ENCODE data around the gene SYNE2. TPM values are rescaled to one million over a fixed set of nuclear protein-coding genes. Genes with fewer than 3 reads are reported as not detected.
"Not testable (repeated sequence)": the region's sequence is repeated elsewhere in the genome, so short reads cannot be mapped to it uniquely, and the experiment has no call there.

The SYNE2 gene
- total and polyA plus RNA-seq, 2 donors (not counting 1 experiment from before 2014, with no cell fraction given): 3.1 to 15.4 TPM

DNA sequence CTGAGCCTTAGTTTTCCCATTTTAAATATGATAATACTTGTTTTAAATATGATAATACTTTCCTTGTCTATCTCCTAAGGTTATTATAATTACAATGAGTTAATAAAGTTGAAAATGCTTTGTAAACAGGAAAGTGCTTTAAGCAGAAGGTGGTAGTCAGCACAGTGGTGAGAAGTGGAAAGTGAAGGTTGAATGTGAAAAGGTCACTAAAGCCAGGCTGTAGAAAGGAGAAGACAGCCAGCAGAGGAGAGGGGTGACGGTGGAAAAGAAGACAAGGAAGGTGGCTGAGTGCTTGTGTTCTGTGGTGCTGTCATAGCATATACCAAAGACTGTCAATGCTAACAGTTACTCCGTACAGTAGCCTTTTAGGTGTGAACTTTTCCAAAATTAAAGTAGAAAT lies 323.5 kb downstream of the SYNE2 start:
- Histone ChIP-seq H3K9ac (ENCODE audit: insufficient read depth, low read length) (no peak overlapping the region), H3K27me3 (ENCODE audit: control insufficient read depth, insufficient read depth, low read length) (no peaks in the 10 kb centered on the region), H2AFZ (ENCODE audit: low read length) (no peak overlapping the region), H3K79me2 (ENCODE audit: control insufficient read depth, insufficient read depth, low read length) (no peaks in the 10 kb centered on the region), H3K4me1 (ENCODE audit: control insufficient read depth, extremely low read depth, insufficient read depth, low read length) (no peaks in the 10 kb centered on the region), H3K36me3 (ENCODE audit: control insufficient read depth, insufficient read depth, low read length) (no peaks in the 10 kb centered on the region), H3K4me2 (ENCODE audit: extremely low read depth, insufficient read depth, low read length) (no peak overlapping the region), H4K20me1 (ENCODE audit: control insufficient read depth, extremely low read depth, insufficient read depth, low read length) (no peaks in the 10 kb centered on the region), H3K4me3 (replicated peaks in 1 of 4; ENCODE audit: control extremely low read depth in 1 of 4, insufficient read depth in 1 of 4, low read depth in 3 of 4, low read length in 4 of 4) (no peak overlapping the region), H3K27ac (ENCODE audit: insufficient read depth, low read length) (no peak overlapping the region), H3K9me3 (ENCODE audit: control insufficient read depth, insufficient read depth, low read depth, low read length) (no peaks in the 10 kb centered on the region)
- DNase-seq (ENCODE audit: low read depth in 2 of 2): no peak
- TF ChIP-seq, protein P1, sequence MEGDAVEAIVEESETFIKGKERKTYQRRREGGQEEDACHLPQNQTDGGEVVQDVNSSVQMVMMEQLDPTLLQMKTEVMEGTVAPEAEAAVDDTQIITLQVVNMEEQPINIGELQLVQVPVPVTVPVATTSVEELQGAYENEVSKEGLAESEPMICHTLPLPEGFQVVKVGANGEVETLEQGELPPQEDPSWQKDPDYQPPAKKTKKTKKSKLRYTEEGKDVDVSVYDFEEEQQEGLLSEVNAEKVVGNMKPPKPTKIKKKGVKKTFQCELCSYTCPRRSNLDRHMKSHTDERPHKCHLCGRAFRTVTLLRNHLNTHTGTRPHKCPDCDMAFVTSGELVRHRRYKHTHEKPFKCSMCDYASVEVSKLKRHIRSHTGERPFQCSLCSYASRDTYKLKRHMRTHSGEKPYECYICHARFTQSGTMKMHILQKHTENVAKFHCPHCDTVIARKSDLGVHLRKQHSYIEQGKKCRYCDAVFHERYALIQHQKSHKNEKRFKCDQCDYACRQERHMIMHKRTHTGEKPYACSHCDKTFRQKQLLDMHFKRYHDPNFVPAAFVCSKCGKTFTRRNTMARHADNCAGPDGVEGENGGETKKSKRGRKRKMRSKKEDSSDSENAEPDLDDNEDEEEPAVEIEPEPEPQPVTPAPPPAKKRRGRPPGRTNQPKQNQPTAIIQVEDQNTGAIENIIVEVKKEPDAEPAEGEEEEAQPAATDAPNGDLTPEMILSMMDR (conservative IDR thresholded peaks at IDR 0.05 in 1 of 2, IDR thresholded peaks at IDR 0.05 in 1 of 2; ENCODE audit: low read depth in 1 of 2, low read length in 2 of 2): no peak
- no peak for TF ChIP-seq EZH2 (IDR thresholded peaks at IDR 0.05; ENCODE audit: low read length, missing control alignments)

DNA sequence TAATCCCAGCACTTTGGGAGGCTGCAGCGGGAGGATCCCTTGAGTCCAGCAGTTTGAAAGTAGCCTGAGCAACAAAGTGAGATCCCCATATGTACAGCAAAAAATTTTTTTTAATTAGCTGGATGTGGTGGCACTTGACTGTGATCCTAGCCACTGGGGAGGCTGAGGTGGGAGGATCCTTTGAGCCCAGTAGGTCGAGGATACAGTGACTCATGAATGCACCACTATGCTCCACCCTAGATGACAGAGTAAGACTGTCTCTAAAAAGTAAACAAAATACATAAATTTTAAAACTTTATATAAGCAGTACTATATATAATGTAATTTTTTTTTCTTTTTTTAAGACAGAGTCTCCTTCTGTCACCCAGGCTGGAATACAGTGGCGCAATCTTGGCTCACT lies 326.0 kb downstream of the SYNE2 start:
- Histone ChIP-seq H3K4me1 (ENCODE audit: control insufficient read depth, extremely low read depth, insufficient read depth, low read length) (no peaks in the 10 kb centered on the region), H3K4me2 (ENCODE audit: extremely low read depth, insufficient read depth, low read length) (no peak overlapping the region), H3K36me3 (ENCODE audit: control insufficient read depth, insufficient read depth, low read length) (no peaks in the 10 kb centered on the region), H3K27me3 (ENCODE audit: control insufficient read depth, insufficient read depth, low read length) (no peaks in the 10 kb centered on the region), H3K9me3 (ENCODE audit: control insufficient read depth, insufficient read depth, low read depth, low read length) (no peaks in the 10 kb centered on the region), H3K27ac (ENCODE audit: insufficient read depth, low read length) (no peak overlapping the region), H3K79me2 (ENCODE audit: control insufficient read depth, insufficient read depth, low read length) (no peaks in the 10 kb centered on the region), H2AFZ (ENCODE audit: low read length) (no peak overlapping the region), H3K4me3 (replicated peaks in 1 of 4; ENCODE audit: control extremely low read depth in 1 of 4, insufficient read depth in 1 of 4, low read depth in 3 of 4, low read length in 4 of 4) (no peak overlapping the region), H3K9ac (ENCODE audit: insufficient read depth, low read length) (no peak overlapping the region), H4K20me1 (ENCODE audit: control insufficient read depth, extremely low read depth, insufficient read depth, low read length) (no peaks in the 10 kb centered on the region)
- no peak for DNase-seq (ENCODE audit: low read depth in 2 of 2)
- TF ChIP-seq, protein P1 (conservative IDR thresholded peaks at IDR 0.05 in 1 of 2, IDR thresholded peaks at IDR 0.05 in 1 of 2; ENCODE audit: low read depth in 1 of 2, low read length in 2 of 2): no peak
- TF ChIP-seq EZH2 (IDR thresholded peaks at IDR 0.05; ENCODE audit: low read length, missing control alignments): no peak

DNA sequence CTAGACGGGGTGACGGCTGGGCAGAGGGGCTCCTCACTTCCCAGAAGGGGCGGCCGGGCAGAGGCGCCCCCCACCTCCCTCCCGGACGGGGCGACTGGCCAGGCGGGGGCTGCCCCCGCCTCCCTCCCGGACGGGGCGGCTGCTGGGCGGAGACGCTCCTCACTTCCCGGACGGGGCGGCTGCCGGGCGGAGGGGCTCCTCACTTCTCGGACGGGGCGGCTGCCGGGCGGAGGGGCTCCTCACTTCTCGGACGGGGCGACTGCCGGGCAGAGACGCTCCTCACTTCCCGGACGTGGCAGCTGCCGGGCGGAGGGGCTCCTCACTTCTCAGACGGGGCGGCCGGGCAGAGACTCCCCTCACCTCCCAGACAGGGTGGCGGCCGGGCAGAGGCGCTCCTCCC lies 330.1 kb downstream of the SYNE2 start:
- not testable (repeated sequence) for H3K9me3 ChIP-seq (ENCODE audit: control insufficient read depth, insufficient read depth, low read depth, low read length); H4K20me1 ChIP-seq (ENCODE audit: control insufficient read depth, extremely low read depth, insufficient read depth, low read length); H3K4me2 ChIP-seq (ENCODE audit: extremely low read depth, insufficient read depth, low read length); DNase-seq (ENCODE audit: low read depth in 2 of 2); H3K4me3 ChIP-seq (replicated peaks in 1 of 4; ENCODE audit: control extremely low read depth in 1 of 4, insufficient read depth in 1 of 4, low read depth in 3 of 4, low read length in 4 of 4); H3K36me3 ChIP-seq (ENCODE audit: control insufficient read depth, insufficient read depth, low read length); H3K4me1 ChIP-seq (ENCODE audit: control insufficient read depth, extremely low read depth, insufficient read depth, low read length); H3K9ac ChIP-seq (ENCODE audit: insufficient read depth, low read length); H3K27me3 ChIP-seq (ENCODE audit: control insufficient read depth, insufficient read depth, low read length); H3K79me2 ChIP-seq (ENCODE audit: control insufficient read depth, insufficient read depth, low read length); H3K27ac ChIP-seq (ENCODE audit: insufficient read depth, low read length); H2AFZ ChIP-seq (ENCODE audit: low read length)

Measured in fibroblast of lung (primary cell).